Stomach (tissue), 4 donors: ENCODE data around the gene ZDHHC3.

Experiments
- POLR2A ChIP-seq, 4 donors: fragments of 450-650 bp; IDR thresholded peaks; one replicate each; pipeline ENCODE4 v1.6.1; 2016; ENCODE audit warnings: antibody characterized with exemption in 4 of 4, control low read depth in 2 of 4, mild to moderate bottlenecking in 1 of 4, moderate library complexity in 1 of 4
- POLR2AphosphoS5 ChIP-seq, 3 donors: sonication (generic); formaldehyde crosslinking; IDR thresholded peaks; one replicate each; pipeline ENCODE4 v1.6.1; 2016; ENCODE audit warnings: antibody characterized with exemption in 3 of 3
- TF ChIP-seq, protein P1 (sequence below), 7 experiments: fragments of 450-650 bp in 4 of 7; fragments of 200-600 bp in 3 of 7; sonication (generic) in 3 of 7; IDR thresholded peaks; one replicate each; pipeline ENCODE4 v1.5.1; 2016 to 2019; ENCODE audit warnings: antibody characterized with exemption in 7 of 7, control low read depth in 2 of 7, mild to moderate bottlenecking in 1 of 7

DNA sequence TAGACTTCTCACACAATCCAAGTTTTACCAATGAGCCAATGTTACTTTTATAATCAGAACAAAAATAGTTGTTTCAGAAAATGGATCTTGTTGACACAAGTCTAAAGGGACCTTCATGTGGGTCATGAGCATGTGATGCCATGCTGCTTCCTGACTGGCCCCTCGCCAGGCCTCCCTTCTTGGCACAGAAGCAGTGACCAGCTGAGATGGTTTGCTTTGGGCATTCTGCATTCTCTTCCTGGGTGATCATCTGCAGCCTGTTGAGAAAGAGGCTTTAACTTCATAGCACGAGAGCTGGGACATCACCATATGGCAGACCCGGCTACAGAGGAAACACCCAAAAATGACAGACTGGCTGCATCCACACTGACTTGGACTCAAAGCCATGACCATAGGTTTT, 55.9 kb downstream of the ZDHHC3 start:
- TF ChIP-seq, protein P1, sequence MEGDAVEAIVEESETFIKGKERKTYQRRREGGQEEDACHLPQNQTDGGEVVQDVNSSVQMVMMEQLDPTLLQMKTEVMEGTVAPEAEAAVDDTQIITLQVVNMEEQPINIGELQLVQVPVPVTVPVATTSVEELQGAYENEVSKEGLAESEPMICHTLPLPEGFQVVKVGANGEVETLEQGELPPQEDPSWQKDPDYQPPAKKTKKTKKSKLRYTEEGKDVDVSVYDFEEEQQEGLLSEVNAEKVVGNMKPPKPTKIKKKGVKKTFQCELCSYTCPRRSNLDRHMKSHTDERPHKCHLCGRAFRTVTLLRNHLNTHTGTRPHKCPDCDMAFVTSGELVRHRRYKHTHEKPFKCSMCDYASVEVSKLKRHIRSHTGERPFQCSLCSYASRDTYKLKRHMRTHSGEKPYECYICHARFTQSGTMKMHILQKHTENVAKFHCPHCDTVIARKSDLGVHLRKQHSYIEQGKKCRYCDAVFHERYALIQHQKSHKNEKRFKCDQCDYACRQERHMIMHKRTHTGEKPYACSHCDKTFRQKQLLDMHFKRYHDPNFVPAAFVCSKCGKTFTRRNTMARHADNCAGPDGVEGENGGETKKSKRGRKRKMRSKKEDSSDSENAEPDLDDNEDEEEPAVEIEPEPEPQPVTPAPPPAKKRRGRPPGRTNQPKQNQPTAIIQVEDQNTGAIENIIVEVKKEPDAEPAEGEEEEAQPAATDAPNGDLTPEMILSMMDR (IDR thresholded peaks at IDR 0.05), result no peak
- TF ChIP-seq POLR2A (IDR thresholded peaks at IDR 0.05), result no peak
- no peak for TF ChIP-seq POLR2AphosphoS5 (IDR thresholded peaks at IDR 0.05)
